Measurements from ENCODE around the gene MIP. TPM values are rescaled to one million over a fixed set of nuclear protein-coding genes. Genes with fewer than 3 reads are reported as not detected.
"Not testable (repeated sequence)": the region's sequence is repeated elsewhere in the genome, so short reads cannot be mapped to it uniquely, and the experiment has no call there.

Gene MIP
- total RNA-seq, 1 experiment from 2014 or later = not detected

GRCh38 chr12:56410768-56411167 is 43.7 kb downstream of the MIP start:
- DNase-seq (ENCODE audit: low spot score) = no peak

- no peak for DNase-seq (ENCODE audit: low spot score)
Measured at GRCh38 chr12:56408799-56409417, 45.5 kb downstream of the MIP start.

DNA sequence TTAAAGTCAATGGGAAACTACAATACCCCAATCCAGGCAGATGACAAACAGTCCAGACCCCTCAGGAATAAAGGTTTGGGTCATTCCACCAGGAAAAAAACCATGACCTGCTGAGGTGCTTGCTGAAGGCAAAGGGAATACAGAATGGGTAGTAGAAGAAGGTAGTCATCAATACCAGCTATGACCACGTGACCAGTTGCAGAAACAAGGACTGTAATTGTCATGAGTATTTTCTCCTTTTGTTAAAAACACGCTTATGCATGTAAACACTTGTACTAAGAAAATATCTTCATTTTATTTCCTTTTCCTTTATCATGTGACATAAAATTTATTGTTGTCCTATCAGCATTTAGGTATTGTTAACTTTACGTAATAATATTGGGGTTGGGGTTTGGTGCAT is 50.2 kb downstream of the MIP start:
- not testable (repeated sequence) for DNase-seq (ENCODE audit: low spot score)

DNA sequence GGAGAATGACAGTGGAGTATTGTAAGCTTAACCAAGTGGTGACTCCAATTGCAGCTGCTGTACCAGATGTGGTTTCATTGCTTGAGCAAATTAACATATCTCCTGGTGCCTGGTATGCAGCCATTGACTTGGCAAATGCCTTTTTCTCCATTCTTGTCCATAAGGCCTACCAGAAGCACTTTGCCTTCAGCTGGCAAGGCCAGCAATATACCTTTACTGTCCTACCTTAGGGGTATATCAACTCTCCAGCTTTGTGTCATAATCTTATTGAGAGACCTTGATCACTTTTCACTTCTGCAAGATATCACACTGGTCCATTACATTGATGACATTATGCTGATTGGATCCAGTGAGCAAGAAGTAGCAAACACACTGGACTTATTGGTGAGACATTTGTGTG is 52.8 kb downstream of the MIP start:
- not testable (repeated sequence) for DNase-seq (ENCODE audit: low spot score)

DNA sequence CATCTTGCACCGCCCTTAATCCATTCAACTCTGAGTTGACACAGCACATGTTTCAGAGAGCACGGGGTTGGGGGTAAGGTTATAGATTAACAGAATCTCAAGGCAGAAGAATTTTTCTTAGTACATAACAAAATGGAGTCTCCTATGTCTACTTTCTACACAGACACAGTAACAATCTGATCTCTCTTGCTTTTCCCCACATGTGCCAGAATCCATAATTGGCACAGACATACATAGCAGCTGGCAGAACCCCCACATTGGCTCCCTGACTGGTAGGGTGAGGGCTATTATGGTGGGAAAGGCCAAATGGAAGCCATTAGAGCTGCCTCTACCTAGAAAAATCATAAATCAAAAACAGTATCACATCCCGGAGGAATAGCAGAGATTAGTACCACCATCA is 53.3 kb downstream of the MIP start:
- DNase-seq (ENCODE audit: low spot score) = not testable (repeated sequence)

Other genes with a start within 250 kb of the MIP start
- 51.8 and 52.9 TPM in 2 replicates for gene RNF41, start 232.7 kb downstream of the MIP start, total RNA-seq (2014; rRNA removed; shearing (Covaris generic))
- 60.9 and 65.0 TPM in 2 replicates for gene NABP2, start 230.3 kb downstream of the MIP start, total RNA-seq (2014; rRNA removed; shearing (Covaris generic))
- gene SLC39A5, start 224.6 kb downstream of the MIP start, total RNA-seq (2014; rRNA removed; shearing (Covaris generic)) = not detected in 2 replicates
- 33.4 and 34.0 TPM in 2 replicates for gene ANKRD52, start 196.3 kb downstream of the MIP start, total RNA-seq (2014; rRNA removed; shearing (Covaris generic))
- gene COQ10A, start 187.7 kb downstream of the MIP start, total RNA-seq (2014; rRNA removed; shearing (Covaris generic)) = 21.5 and 34.6 TPM in 2 replicates
- 135 and 142 TPM in 2 replicates for gene CS, start 154.3 kb downstream of the MIP start, total RNA-seq (2014; rRNA removed; shearing (Covaris generic))
- gene CNPY2, start 138.7 kb downstream of the MIP start, total RNA-seq (2014; rRNA removed; shearing (Covaris generic)) = 109 and 126 TPM in 2 replicates
- gene PAN2, start 120.7 kb downstream of the MIP start, total RNA-seq (2014; rRNA removed; shearing (Covaris generic)) = 15.6 and 22.0 TPM in 2 replicates
- gene IL23A, start 115.8 kb downstream of the MIP start, total RNA-seq (2014; rRNA removed; shearing (Covaris generic)) = 1.8 TPM in 1 of 2 replicates, not detected in the other
- gene STAT2, start 94.5 kb downstream of the MIP start, total RNA-seq (2014; rRNA removed; shearing (Covaris generic)) = 66.6 and 68.2 TPM in 2 replicates
- not detected in 2 replicates for gene APOF, start 91.8 kb downstream of the MIP start, total RNA-seq (2014; rRNA removed; shearing (Covaris generic))
- 13.8 and 18.3 TPM in 2 replicates for gene TIMELESS, start 5.2 kb downstream of the MIP start, total RNA-seq (2014; rRNA removed; shearing (Covaris generic))
- 1.5 and 2.2 TPM in 2 replicates for gene SPRYD4, start 13.9 kb upstream of the MIP start, total RNA-seq (2014; rRNA removed; shearing (Covaris generic))
- 2.4 TPM in 1 of 2 replicates, not detected in the other for gene GLS2, start 33.5 kb upstream of the MIP start, total RNA-seq (2014; rRNA removed; shearing (Covaris generic))
- 7.4 and 11.1 TPM in 2 replicates for gene RBMS2, start 67.2 kb upstream of the MIP start, total RNA-seq (2014; rRNA removed; shearing (Covaris generic))
- 16.6 and 20.9 TPM in 2 replicates for gene BAZ2A, start 175.7 kb upstream of the MIP start, total RNA-seq (2014; rRNA removed; shearing (Covaris generic))
- gene ATP5F1B, start 191.3 kb upstream of the MIP start, total RNA-seq (2014; rRNA removed; shearing (Covaris generic)) = 710 and 775 TPM in 2 replicates
- 188 and 222 TPM in 2 replicates for gene PTGES3, start 233.6 kb upstream of the MIP start, total RNA-seq (2014; rRNA removed; shearing (Covaris generic))

Measured in A172 (cell line).